NCI-H524 treated with DMSO at 0.1 percent for 48 hours (cell line): ENCODE results near the gene GRM8.
"Not testable (repeated sequence)": the region's sequence is repeated elsewhere in the genome, so short reads cannot be mapped to it uniquely, and the experiment has no call there.

Experiments used
- DNase-seq: peaks from one replicate; lab custom pipeline; 2025; lab: John Stamatoyannopoulos, UW

The GRM8 gene

GRCh38 chr7:126718419-126718818 lies 534.3 kb downstream of the GRM8 start:
- no peak for DNase-seq

GRCh38 chr7:126716321-126716720 lies 536.4 kb downstream of the GRM8 start:
- DNase-seq = no peak

GRCh38 chr7:126715076-126715475 lies 537.7 kb downstream of the GRM8 start:
- no peak for DNase-seq

- no peak for DNase-seq
These were observed 550.3 kb downstream of the GRM8 start for GRCh38 chr7:126702242-126703016.

GRCh38 chr7:126700807-126701604 lies 551.7 kb downstream of the GRM8 start:
- DNase-seq = peak; percentile 29

- no peak for DNase-seq
These were observed 553.0 kb downstream of the GRM8 start for GRCh38 chr7:126699707-126700106.

- DNase-seq = no peak
These were observed 553.8 kb downstream of the GRM8 start for GRCh38 chr7:126698909-126699308.

GRCh38 chr7:126698446-126698845 lies 554.3 kb downstream of the GRM8 start:
- DNase-seq = no peak

GRCh38 chr7:126696256-126697038 lies 556.3 kb downstream of the GRM8 start:
- DNase-seq = peak; percentile 63

GRCh38 chr7:126690848-126691751 lies 561.6 kb downstream of the GRM8 start:
- peak; percentile 24 for DNase-seq

- DNase-seq = no peak
These were observed 562.6 kb downstream of the GRM8 start for GRCh38 chr7:126690104-126690503.

- DNase-seq = no peak
These were observed 563.7 kb downstream of the GRM8 start for GRCh38 chr7:126689037-126689436.

GRCh38 chr7:126686474-126686873 lies 566.3 kb downstream of the GRM8 start:
- DNase-seq = no peak

- DNase-seq = no peak
These were observed 567.1 kb downstream of the GRM8 start for GRCh38 chr7:126685596-126685995.

GRCh38 chr7:126685018-126685573 lies 567.6 kb downstream of the GRM8 start:
- DNase-seq = no peak

- no peak for DNase-seq
These were observed 570.6 kb downstream of the GRM8 start for GRCh38 chr7:126682176-126682575.

GRCh38 chr7:126668762-126669161 lies 584.0 kb downstream of the GRM8 start:
- not testable (repeated sequence) for DNase-seq

GRCh38 chr7:126668367-126668752 lies 584.4 kb downstream of the GRM8 start:
- no peak for DNase-seq

GRCh38 chr7:126667742-126668366 lies 584.9 kb downstream of the GRM8 start:
- no peak for DNase-seq

- no peak for DNase-seq
These were observed 589.9 kb downstream of the GRM8 start for GRCh38 chr7:126662856-126663255.

GRCh38 chr7:126659124-126659523 lies 593.6 kb downstream of the GRM8 start:
- no peak for DNase-seq
